H1 (cell line): ENCODE data around the gene STXBP5. TPM values are rescaled to one million over a fixed set of nuclear protein-coding genes. Genes with fewer than 3 reads are reported as not detected.

Experiments
- CTCF ChIA-PET: fragments of 300-600 bp; sonication (Branson Sonifier 250); formaldehyde crosslinking; loops from one replicate; lab custom pipeline; 2021; ENCODE audit not compliant: partially characterized antibody; lab: Charles Lee
- POLR2A ChIA-PET: fragments of 300-600 bp; sonication (Branson Sonifier 250); formaldehyde crosslinking; loops from one replicate; lab custom pipeline; 2021; ENCODE audit warnings: inconsistent platforms; ENCODE audit not compliant: partially characterized antibody; lab: Charles Lee
- DNase-seq, 2 experiments: peaks; one replicate each; pipeline versions ENCODE4 v3.0.0 to v3.0.0-alpha.2; 2010 to 2022; ENCODE audit warnings: low spot score in 2 of 2, low read depth in 1 of 2, mixed read lengths in 1 of 2
- FAIRE-seq: peaks from 2 replicates; lab custom pipeline; 2011; peaks lifted over from hg19 to GRCh38; lab: Jason Lieb, UNC
- H2AFZ ChIP-seq: 2 replicates; pipeline ENCODE4 v1.8.1; 2012; ENCODE audit warnings: low read length, inconsistent platforms
- H2AK5ac ChIP-seq: 2 replicates; pipeline ENCODE4 v1.6.1; 2013; ENCODE audit warnings: low read depth, low read length
- H2BK120ac ChIP-seq: replicated peaks from 2 replicates; pipeline ENCODE3; 2013; ENCODE audit warnings: low read depth, low read length, inconsistent platforms
- H2BK12ac ChIP-seq: 2 replicates; pipeline ENCODE4 v1.6.1; 2013; ENCODE audit warnings: low read depth, low read length
- H2BK15ac ChIP-seq: 2 replicates; pipeline ENCODE4 v1.6.1; 2013; ENCODE audit warnings: low read length
- H2BK20ac ChIP-seq: 2 replicates; pipeline ENCODE4 v1.6.1; 2013; ENCODE audit warnings: low read length
- H2BK5ac ChIP-seq: 2 replicates; pipeline ENCODE4 v1.6.1; 2013; ENCODE audit warnings: low read depth, low read length
- H3K14ac ChIP-seq: 2 replicates; pipeline ENCODE4 v1.6.1; 2013; ENCODE audit warnings: inconsistent platforms; ENCODE audit not compliant: insufficient read length
- H3K18ac ChIP-seq: 2 replicates; pipeline ENCODE4 v1.6.1; 2013; ENCODE audit warnings: low read length; ENCODE audit errors: extremely low read depth
- H3K23ac ChIP-seq: 2 replicates; pipeline ENCODE4 v1.6.1; 2013; ENCODE audit warnings: inconsistent platforms; ENCODE audit not compliant: insufficient read length
- H3K23me2 ChIP-seq: 2 replicates; pipeline ENCODE4 v1.6.1; 2013; ENCODE audit warnings: low read depth, low read length
- H3K27ac ChIP-seq: 2 replicates; pipeline ENCODE4 v1.6.1; 2011; ENCODE audit warnings: low read depth, low read length, inconsistent platforms
- H3K27me3 ChIP-seq, 4 experiments: replicated peaks in 1 of 4; 1 replicate in 1 of 4; 2 replicates in 3 of 4; pipeline versions ENCODE4 v1.6.1 to v1.8.1; 2011 to 2013; ENCODE audit warnings: low read length in 3 of 4, mild to moderate bottlenecking in 3 of 4, inconsistent platforms in 2 of 4, mixed read lengths in 2 of 4, moderate library complexity in 1 of 4; ENCODE audit not compliant: control insufficient read depth in 3 of 4, insufficient read depth in 3 of 4; ENCODE audit errors: extremely low read depth in 1 of 4
- H3K36me3 ChIP-seq, 4 experiments: 2 replicates each; pipeline versions ENCODE4 v1.6.1 to v1.8.1; 2011 to 2013; ENCODE audit warnings: mild to moderate bottlenecking in 4 of 4, low read length in 3 of 4, moderate library complexity in 2 of 4, control low read depth in 1 of 4, inconsistent platforms in 1 of 4; ENCODE audit not compliant: insufficient read depth in 4 of 4, control insufficient read depth in 2 of 4
- H3K4ac ChIP-seq: replicated peaks from 2 replicates; pipeline ENCODE3; 2013; ENCODE audit warnings: low read length, low read depth, mixed read lengths, inconsistent platforms; ENCODE audit not compliant: insufficient read length
- H3K4me1 ChIP-seq, 4 experiments: replicated peaks in 1 of 4; 1 replicate in 1 of 4; 2 replicates in 3 of 4; pipeline versions ENCODE4 v1.6.1 to v1.8.1; 2011 to 2013; ENCODE audit warnings: low read length in 3 of 4, inconsistent platforms in 2 of 4, mixed read lengths in 1 of 4; ENCODE audit not compliant: insufficient read depth in 4 of 4, control insufficient read depth in 3 of 4
- H3K4me2 ChIP-seq, 2 experiments: 2 replicates each; pipeline versions ENCODE4 v1.6.1 to v1.8.1; 2011 to 2013; ENCODE audit warnings: low read depth in 2 of 2, low read length in 2 of 2, control low read depth in 1 of 2, inconsistent platforms in 1 of 2, mild to moderate bottlenecking in 1 of 2; ENCODE audit not compliant: insufficient read depth in 1 of 2
- H3K4me3 ChIP-seq, 4 experiments: fragments of 200-600, 300-600 bp in 1 of 4; sonication (generic), shearing (Covaris generic), sonication (Bioruptor Twin) in 1 of 4; 2 replicates each; pipeline versions ENCODE4 v1.5.1 to v1.8.1; 2011 to 2016; ENCODE audit warnings: low read length in 4 of 4, low read depth in 3 of 4, control low read depth in 2 of 4, inconsistent platforms in 2 of 4, mild to moderate bottlenecking in 2 of 4, mixed read lengths in 1 of 4, moderate library complexity in 1 of 4; ENCODE audit not compliant: insufficient read depth in 2 of 4; ENCODE audit errors: extremely low read depth in 1 of 4
- H3K56ac ChIP-seq: replicated peaks from 2 replicates; pipeline ENCODE3; 2013; ENCODE audit warnings: low read depth, mild to moderate bottlenecking, mixed read lengths, low read length, inconsistent platforms; ENCODE audit not compliant: insufficient read length
- H3K79me1 ChIP-seq: 2 replicates; pipeline ENCODE4 v1.6.1; 2013; ENCODE audit warnings: low read depth, low read length, control low read depth
- H3K79me2 ChIP-seq, 2 experiments: 2 replicates each; pipeline versions ENCODE4 v1.6.1 to v1.8.1; 2012 to 2013; ENCODE audit warnings: low read length in 2 of 2, mild to moderate bottlenecking in 2 of 2, inconsistent platforms in 1 of 2; ENCODE audit not compliant: insufficient read depth in 2 of 2, control insufficient read depth in 1 of 2
- H3K9ac ChIP-seq, 4 experiments: replicated peaks in 1 of 4; 1 replicate in 1 of 4; 2 replicates in 3 of 4; pipeline versions ENCODE4 v1.6.1 to v1.8.1; 2011 to 2013; ENCODE audit warnings: low read depth in 3 of 4, low read length in 3 of 4, control low read depth in 2 of 4, mild to moderate bottlenecking in 2 of 4, moderate library complexity in 2 of 4, inconsistent platforms in 1 of 4; ENCODE audit errors: extremely low read depth in 1 of 4
- H3K9me3 ChIP-seq, 2 experiments: 2 replicates each; pipeline versions ENCODE4 v1.6.1 to v1.8.1; 2012 to 2013; ENCODE audit warnings: mild to moderate bottlenecking in 2 of 2, moderate library complexity in 2 of 2, control low read depth in 1 of 2, inconsistent platforms in 1 of 2, low read depth in 1 of 2, low read length in 1 of 2, mixed read lengths in 1 of 2; ENCODE audit not compliant: insufficient read depth in 2 of 2
- H4K20me1 ChIP-seq, 2 experiments: replicated peaks in 1 of 2; 2 replicates each; pipeline versions ENCODE3 to v1.8.1; 2011 to 2013; ENCODE audit warnings: inconsistent platforms in 2 of 2, low read length in 2 of 2, mild to moderate bottlenecking in 1 of 2; ENCODE audit not compliant: insufficient read depth in 2 of 2, control insufficient read depth in 1 of 2
- H4K5ac ChIP-seq: 2 replicates; pipeline ENCODE4 v1.6.1; 2013; ENCODE audit warnings: low read length, low read depth, mixed read lengths, inconsistent platforms; ENCODE audit not compliant: insufficient read length
- H4K8ac ChIP-seq: 2 replicates; pipeline ENCODE4 v1.8.0; 2013; ENCODE audit warnings: mild to moderate bottlenecking, moderate library complexity, low read length, inconsistent platforms; ENCODE audit not compliant: insufficient read depth; ENCODE audit errors: extremely low read depth
- H4K91ac ChIP-seq: replicated peaks from 2 replicates; pipeline ENCODE3; 2013; ENCODE audit warnings: low read length, mixed read lengths, inconsistent platforms; ENCODE audit not compliant: insufficient read length
- WGBS, 2 experiments: shearing (Covaris generic) in 1 of 2; methylation state at CpG; one replicate each; pipeline versions ENCODE4 v1.1.6 to v1.1.7; 2013 to 2015; ENCODE audit warnings: low lambda C conversion rate in 2 of 2, mixed read lengths in 2 of 2, inconsistent platforms in 1 of 2, low coverage in 1 of 2, missing lambda C conversion rate in 1 of 2; ENCODE audit not compliant: insufficient replicate concordance in 2 of 2, insufficient coverage in 1 of 2, insufficient read length in 1 of 2; ENCODE audit errors: extremely low coverage in 1 of 2, missing lambda C conversion rate in 1 of 2; 5-methylcytosine and 5-hydroxymethylcytosine counted together
- polyA plus RNA-seq, 7 experiments: library from polyadenylated mRNA; depleted of rRNA in 3 of 7; stranded (reverse) in 5 of 7; unstranded in 2 of 7; fragments of >200 nt in 5 of 7; fragments of 200-250 nt in 2 of 7; gene quantifications; 1 replicate in 5 of 7; 2 replicates in 1 of 7; 4 replicates in 1 of 7; pipeline versions ENCODE4 v1.2.1 to v1.2.3, GENCODE V29; 2011 to 2013; ENCODE audit warnings: missing spikeins in 2 of 7, mixed read lengths in 2 of 7
- total RNA-seq: library from RNA; stranded (reverse); fragmentation: NEBNext Ultra II Directional; extraction: Animal tissue kit (Norgen Biotek cat#: 25700); gene quantifications from 2 replicates; pipeline ENCODE4 v1.2.1, GENCODE V29; 2021

Gene STXBP5
- total and polyA plus RNA-seq, 2 of the 8 experiments (the other 6 are each of a cell fraction or from before 2014, with no cell fraction given) = 2.7 to 10.8 TPM

DNA sequence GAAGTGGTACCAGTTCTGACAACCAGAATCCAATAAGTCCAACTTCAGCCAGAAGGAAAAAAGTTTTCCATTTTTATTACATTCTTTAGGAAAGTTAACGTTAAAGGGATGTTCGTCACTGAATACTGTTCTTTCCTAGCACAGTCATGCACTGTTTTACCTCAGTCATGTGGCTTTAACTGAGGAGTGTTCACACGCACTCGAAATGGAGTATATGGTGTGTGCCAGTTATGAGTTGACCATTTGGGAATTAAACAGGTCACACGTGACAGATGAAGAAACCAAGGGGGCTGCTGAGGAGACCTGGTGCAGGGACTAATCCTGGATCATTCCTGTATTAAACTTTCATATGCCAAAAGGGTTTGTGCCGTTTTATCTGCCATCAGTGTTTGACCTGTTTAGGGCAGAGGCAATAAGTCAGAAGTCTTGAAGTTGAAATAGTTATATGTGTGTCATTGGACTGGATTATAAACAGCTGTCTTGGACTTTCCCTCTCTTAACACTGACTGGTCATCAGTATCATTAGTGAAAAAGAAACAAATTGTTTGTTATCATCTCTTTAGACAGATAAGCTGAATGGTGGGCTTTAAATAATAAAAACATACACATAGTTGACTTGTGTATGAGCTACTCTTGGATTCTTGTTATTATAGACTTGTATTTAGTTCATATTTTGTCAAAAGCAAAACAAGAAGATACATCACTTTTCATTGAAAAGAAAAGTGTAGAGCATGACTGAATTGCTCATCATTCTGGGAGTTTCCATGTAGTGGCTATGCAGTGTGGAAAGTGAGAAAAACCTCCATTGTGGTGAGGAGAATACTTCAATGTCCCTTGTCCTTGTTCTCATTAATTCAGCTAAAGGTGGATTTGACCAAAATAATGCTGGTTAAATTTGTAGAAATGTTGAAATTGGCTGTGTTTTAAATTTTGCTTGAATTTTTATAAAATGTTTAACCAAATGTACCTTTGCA, 180.8 kb downstream of the STXBP5 start:
- Histone ChIP-seq H4K5ac (no peak overlapping the region), H3K4me2 (no peak overlapping the region), H3K4me1 (no peaks in the 10 kb centered on the region), H3K4me3 (no peak overlapping the region), H3K23ac (no peak overlapping the region), H4K91ac (no peak overlapping the region), H3K79me1 (no peaks in the 10 kb centered on the region), H3K23me2 (no peaks in the 10 kb centered on the region), H3K14ac (no peak overlapping the region), H2BK20ac (no peak overlapping the region), H3K9me3 (peaks cover 3 to 5% of the 10 kb centered on the region in 2 experiments; a peak in 2 of 4 replicates), H2AK5ac (no peak overlapping the region), H4K8ac (no peak overlapping the region), H2BK15ac (no peak overlapping the region), H3K27me3 (no peaks in the 10 kb centered on the region), H2BK12ac (no peak overlapping the region; the same call in 1 of the 2 replicates), H2AFZ (no peak overlapping the region), H3K56ac (no peak overlapping the region), H3K18ac (no peak overlapping the region), H3K4ac (no peak overlapping the region), H3K79me2 (no peaks in the 10 kb centered on the region), H2BK120ac (no peak overlapping the region), H2BK5ac (no peak overlapping the region), H3K36me3 (peaks cover 0 to 9% (median 0%) of the 10 kb centered on the region in 4 experiments; a peak in 2 of 8 replicates), H4K20me1 (no peaks in the 10 kb centered on the region), H3K27ac (no peak overlapping the region), H3K9ac (no peak overlapping the region)
- CTCF ChIA-PET = interaction anchor here (0.6 to 1.1 kb wide), 2 partner anchors 780 to 953 kb away, joined by 3 read pairs; no protein-coding TSS in a partner anchor
- POLR2A ChIA-PET = no interaction called here
- WGBS, 2 experiments = 92% methylated on average over 6 of the region's 6 CpGs; no CpG with 5 or more reads in 1 of the 2 experiments
- FAIRE-seq = no peak
- DNase-seq = no peak
